GM21737 (cell line): ENCODE data around the gene EML2.
"Not testable (repeated sequence)": the region's sequence is repeated elsewhere in the genome, so short reads cannot be mapped to it uniquely, and the experiment has no call there.

ENCODE experiments used
- ATAC-seq: cut with Tn5 transposase; IDR thresholded peaks from one replicate; pipeline ENCODE4 v1.9.1; 2021; ENCODE audit warnings: mild to moderate bottlenecking, moderate library complexity; ENCODE audit not compliant: unreplicated experiment

EML2 gene

GRCh38 chr19:45638930-45639729 is at the start of gene EML2:
Gene EML2, minus strand, starts transcription at chr19:45639397. Its CDS starts 21 bp downstream, at chr19:45639376.
- ATAC-seq = no peak

DNA sequence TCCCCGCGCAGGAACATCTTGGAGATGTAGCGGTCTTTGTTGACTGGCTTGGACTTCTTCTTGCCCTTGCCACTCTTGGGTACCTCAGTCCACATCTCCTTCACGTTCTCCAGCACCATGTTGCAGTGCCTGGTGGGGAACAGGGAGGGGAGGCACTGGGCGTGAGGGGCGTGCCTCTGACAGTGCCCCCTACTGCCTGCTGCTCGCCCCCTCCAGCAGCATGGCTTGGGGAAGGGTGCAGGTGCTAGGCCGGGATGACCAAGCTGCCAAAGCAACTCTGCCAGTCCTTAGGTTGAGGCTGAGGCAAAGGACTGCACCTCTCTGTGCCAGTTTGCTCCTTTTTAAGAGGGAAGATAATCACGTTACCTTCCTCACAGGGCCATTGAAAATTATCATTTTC is 48.4 kb upstream of the EML2 start:
- no peak for ATAC-seq

GRCh38 chr19:45685045-45685444 is 45.8 kb upstream of the EML2 start:
- ATAC-seq = not testable (repeated sequence)

GRCh38 chr19:45682908-45683307 is 43.7 kb upstream of the EML2 start:
- no peak for ATAC-seq

GRCh38 chr19:45682117-45682516 is 42.9 kb upstream of the EML2 start:
- ATAC-seq = no peak

DNA sequence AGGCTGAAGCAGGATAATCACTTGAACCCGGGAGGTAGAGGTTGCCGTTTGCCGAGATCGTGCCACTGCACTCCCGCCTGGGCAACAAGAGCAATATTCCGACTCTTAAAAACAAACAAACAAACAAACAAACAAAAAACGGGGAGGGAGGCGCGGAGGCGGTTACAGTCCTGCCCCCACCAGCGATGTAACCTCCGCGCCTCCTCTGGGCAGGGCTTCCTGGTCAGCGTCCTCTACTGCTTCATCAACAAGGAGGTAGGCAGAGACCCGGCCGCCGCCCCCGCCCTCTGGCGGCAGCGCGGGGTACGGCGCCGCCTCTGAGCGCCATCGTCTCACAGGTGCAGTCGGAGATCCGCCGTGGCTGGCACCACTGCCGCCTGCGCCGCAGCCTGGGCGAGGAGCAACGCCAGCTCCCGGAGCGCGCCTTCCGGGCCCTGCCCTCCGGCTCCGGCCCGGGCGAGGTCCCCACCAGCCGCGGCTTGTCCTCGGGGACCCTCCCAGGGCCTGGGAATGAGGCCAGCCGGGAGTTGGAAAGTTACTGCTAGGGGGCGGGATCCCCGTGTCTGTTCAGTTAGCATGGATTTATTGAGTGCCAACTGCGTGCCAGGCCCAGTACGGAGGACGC is 42.3 kb upstream of the EML2 start:
- peak; percentile 66 for ATAC-seq

DNA sequence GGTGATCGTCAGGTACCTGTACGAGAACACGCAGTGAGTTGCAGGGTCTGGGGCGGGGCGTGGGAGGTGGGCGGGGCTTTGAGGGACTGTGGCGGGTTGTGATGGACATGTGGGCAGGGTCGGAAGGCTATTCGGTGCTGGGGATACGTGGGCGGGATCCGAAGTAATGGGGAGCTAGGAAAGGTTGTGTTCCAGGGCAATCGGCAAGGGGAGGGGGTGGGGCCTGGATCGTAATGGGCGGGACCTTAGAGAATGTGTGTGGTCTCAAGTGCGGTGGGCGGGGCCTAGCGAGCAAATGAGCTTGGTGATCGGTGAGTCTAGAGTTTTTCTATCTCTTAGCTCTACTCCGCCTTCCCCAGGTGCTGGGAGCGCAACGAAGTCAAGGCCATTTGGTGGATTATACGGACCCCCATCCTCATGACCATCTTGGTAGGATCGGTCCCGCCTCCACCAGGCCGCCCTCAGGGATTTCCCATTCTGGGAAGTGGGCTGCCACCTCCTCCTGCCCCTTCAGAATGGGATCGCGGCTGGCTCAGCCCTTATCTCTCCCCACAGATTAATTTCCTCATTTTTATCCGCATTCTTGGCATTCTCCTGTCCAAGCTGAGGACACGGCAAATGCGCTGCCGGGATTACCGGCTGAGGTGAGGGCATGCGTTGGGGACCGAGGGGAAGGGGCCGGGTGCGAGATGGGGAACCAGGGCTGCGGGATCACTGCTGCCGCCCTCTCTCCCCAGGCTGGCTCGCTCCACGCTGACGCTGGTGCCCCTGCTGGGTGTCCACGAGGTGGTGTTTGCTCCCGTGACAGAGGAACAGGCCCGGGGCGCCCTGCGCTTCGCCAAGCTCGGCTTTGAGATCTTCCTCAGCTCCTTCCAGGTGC is 38.4 kb upstream of the EML2 start:
- ATAC-seq = no peak

- no peak for ATAC-seq
Measured at GRCh38 chr19:45676851-45677263, 37.7 kb upstream of the EML2 start.

- no peak for ATAC-seq
Measured at GRCh38 chr19:45674946-45675345, 35.7 kb upstream of the EML2 start.

DNA sequence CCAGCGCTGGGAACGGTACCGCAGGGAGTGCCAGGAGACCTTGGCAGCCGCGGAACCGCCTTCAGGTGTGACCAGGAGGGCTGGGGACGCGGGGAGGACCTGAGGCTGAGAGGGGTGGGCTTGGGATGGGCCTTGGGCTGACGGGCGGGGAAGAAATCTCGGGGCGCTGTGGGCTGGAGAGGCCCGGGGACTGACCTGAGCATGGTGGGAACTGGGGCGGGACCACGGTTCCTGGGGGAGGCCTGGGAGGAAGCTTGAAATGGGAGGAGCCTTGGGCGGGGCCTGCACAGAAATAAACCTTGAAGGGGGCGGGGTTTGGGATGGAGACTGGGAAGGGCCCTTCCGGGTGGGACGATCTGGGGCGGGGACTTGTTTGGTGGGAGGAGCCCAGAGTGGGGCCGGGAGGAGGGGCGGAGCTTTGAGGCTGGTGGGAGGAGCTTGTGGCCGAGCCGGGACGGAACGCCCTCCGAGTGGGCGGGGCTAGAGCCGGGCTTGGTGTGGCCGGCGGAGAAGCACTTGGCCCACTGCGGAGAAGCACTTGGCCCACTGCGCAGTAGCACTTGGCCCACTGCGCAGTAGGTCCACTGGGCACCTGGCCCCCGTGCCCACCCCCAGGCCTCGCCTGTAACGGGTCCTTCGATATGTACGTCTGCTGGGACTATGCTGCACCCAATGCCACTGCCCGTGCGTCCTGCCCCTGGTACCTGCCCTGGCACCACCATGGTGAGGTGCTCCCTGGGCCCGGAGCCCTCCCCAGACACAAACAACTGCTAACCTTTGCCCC is 31.7 kb upstream of the EML2 start:
- ATAC-seq = peak; percentile 47

DNA sequence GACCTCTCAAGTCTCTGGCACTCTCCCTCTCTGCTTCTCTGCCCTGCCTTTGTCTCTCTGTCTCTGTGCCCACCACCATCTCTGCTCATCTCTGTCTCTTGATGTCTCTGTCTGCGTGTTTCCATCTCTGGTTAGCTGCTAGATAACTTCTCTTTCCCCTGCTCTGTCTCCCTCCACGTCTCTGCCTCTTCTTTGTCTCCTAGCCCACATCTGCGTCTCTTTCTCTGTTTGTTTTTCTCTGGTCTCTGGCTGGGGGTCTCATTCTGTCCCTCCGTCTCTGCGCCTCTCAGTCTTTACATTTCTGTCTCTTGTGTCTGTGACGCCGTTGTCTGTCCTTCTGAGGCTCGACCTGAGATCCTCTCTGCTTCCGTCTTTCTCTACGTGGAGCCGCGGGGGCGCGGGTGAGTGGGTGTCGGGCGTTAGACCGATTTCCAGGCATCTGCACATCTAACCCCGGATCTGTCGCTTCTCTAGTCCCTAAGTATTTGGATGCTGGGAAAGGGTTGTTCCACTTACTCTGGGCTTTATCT is 29.2 kb upstream of the EML2 start:
- no peak for ATAC-seq

DNA sequence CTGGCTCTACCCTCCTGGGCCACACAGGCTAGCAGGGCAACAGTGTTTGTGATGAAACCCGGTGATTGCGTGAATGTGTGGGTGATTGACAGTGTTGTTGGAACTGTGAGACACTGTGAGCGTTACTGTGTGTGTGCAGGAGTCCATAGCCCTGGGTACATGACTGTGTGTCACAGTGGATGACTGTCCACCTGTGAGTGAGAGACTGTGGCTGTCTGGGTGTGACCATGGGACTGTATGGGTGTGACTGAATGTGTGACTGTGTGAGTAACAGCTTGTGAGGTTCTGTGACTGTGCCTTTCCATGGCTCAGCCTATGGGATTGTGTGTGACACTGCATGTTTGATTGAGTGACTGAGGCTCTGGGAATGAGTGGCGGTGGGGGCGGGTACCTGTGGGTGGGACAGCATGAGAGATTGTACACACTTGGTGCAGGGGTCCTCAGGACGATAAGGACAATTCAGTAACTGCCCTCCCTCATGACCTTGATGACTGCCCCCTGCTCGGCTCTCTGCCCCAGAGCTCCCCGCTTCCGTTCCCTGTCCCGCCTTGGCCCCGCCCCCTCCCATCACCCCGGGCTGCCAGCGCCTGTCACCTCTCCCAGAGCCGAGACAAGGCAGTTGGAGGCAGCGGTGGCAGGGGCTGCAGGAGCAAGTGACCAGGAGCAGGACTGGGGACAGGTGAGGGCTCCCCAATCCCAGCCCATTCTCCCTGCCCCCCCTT is 28.6 kb upstream of the EML2 start, which contains the start of gene GIPR:
Gene GIPR, plus strand, starts transcription at position 602 of the 722 bp plus-strand sequence. CDS start 1,300 bp downstream, outside the sequence.
- ATAC-seq = peak; percentile 34

DNA sequence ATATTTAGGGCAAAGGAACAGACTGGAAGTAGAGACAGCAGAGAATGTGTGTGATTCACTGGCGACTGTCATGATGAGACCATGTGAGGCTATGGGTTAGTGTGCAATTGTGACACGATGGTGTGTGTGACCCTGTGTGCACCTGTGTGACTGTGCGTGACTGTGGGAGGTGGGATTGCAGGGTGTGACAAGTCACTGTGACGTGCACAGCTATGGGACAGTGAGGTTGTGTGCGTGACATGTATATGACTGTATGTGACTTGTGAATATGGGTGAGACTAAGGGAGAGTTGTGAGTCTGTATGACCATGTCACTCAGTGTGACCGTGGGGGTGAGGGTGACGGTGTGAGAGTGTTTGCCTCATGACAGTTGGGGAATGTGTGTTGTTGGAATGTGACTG is 25.4 kb upstream of the EML2 start:
- no peak for ATAC-seq

- ATAC-seq = no peak
Measured at GRCh38 chr19:45663800-45664199, 24.6 kb upstream of the EML2 start.

DNA sequence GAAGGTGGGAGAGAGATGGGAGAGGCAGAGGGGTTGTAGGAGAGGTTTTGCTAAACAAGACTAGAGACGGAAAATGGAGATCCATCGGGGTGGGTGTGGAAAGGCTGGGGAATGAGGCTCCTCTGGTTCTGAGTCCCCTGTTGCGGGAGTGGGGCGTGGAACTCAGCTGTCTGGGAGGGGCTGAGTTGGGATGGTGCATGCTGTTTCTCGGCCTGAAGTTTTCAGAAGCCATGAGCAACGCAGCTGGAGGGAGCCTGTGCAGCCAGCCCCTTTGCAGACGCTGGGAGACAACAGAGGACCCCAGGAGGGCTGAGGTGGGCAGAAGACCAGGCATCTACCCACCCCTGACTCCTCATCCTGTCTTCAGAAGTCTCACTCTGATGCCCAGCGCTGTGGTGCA is 21.4 kb upstream of the EML2 start:
- no peak for ATAC-seq

DNA sequence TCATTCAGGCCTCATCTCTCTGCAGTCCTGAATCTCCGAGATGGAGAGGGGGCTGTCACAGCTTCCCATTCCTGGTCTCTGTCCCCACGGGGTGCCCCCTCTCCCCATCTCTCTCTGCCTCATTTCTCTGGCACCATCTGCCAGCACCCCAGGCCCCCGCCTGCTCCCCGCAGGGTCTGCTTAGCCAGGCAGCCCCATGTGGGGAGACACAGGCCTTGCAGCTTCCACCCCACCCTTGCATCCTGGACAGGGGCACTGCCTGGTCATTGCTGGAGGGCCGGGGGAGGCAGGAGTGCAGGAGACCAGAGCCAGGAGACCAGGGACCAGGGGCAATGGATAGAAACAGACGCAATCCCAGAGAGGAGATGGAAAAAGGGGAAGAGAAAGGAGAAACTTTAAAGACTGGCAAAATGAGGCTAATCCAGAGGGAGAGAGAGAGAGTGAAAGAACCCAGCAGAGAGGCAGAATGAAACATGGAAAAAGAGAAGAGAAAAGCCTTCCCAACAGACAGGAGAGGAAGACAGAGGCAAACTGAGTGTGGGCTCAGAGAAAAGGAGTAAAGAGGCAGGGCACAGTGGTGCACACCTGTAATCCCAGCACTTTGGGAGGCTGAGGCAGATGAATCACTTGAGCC is 20.0 kb upstream of the EML2 start:
- ATAC-seq = no peak

- no peak for ATAC-seq
Measured at GRCh38 chr19:45657520-45658167, 18.4 kb upstream of the EML2 start.

GRCh38 chr19:45655073-45655472 is 15.9 kb upstream of the EML2 start:
- no peak for ATAC-seq

DNA sequence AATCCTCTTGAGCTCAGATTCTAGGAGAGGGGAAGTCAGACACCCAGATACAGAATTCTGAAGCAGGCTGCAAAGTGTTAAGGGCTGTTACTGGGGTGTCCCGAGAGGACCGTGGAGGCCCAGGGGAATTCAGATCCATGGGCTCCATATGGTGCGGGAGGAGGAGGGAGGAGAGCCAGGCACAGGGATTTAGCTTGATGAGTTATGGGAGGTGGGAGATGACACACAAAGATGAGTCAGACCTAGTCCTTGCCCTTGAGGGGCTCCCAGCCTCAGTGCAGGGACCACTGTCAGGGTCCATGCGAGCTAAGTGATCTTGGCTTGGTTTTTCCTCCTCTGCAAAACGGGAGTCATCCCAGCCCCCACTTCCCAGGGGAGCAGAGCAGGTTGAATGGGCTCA is 14.4 kb upstream of the EML2 start:
- ATAC-seq = no peak
